Neural crest cell (in vitro differentiated cells): ENCODE measurements around the gene AHCYL2. TPM values are rescaled to one million over a fixed set of nuclear protein-coding genes. Genes with fewer than 3 reads are reported as not detected.
"Not testable (repeated sequence)": the region's sequence is repeated elsewhere in the genome, so short reads cannot be mapped to it uniquely, and the experiment has no call there.

Experiments
- DNase-seq: peaks from one replicate; pipeline ENCODE4 v3.0.0; 2021; ENCODE audit warnings: low read depth, mixed read lengths, low spot score
- H3K27ac Mint-ChIP-seq: one replicate; pipeline ENCODE4 v1.8.0; 2021; ENCODE audit warnings: mild to moderate bottlenecking, mixed read lengths; ENCODE audit not compliant: unreplicated experiment
- H3K27me3 Mint-ChIP-seq: 2 replicates; pipeline ENCODE4 v1.8.0; 2021; ENCODE audit warnings: low read depth, mild to moderate bottlenecking, mixed read lengths
- H3K36me3 Mint-ChIP-seq: 2 replicates; pipeline ENCODE4 v1.8.0; 2021; ENCODE audit warnings: low read depth, mild to moderate bottlenecking, mixed read lengths
- H3K4me1 Mint-ChIP-seq: 2 replicates; pipeline ENCODE4 v1.8.0; 2021; ENCODE audit warnings: mixed read lengths
- H3K4me3 Mint-ChIP-seq: one replicate; pipeline ENCODE4 v1.8.0; 2021; ENCODE audit warnings: mild to moderate bottlenecking, mixed read lengths
- H3K9me3 Mint-ChIP-seq: 2 replicates; pipeline ENCODE4 v1.8.0; 2021; ENCODE audit warnings: mixed read lengths
- CTCF ChIP-seq: fragments of 200-600 bp; sonication (generic); conservative IDR thresholded peaks from 2 replicates; pipeline ENCODE4 v1.5.0; 2021; ENCODE audit warnings: antibody characterized with exemption, mild to moderate bottlenecking
- total RNA-seq: library from RNA; stranded (reverse); gene quantifications from 2 replicates; pipeline ENCODE4 v1.2.1, GENCODE V29; 2021

AHCYL2 gene
- total RNA-seq, 1 donor from 2014 or later, result 19.1 TPM

DNA sequence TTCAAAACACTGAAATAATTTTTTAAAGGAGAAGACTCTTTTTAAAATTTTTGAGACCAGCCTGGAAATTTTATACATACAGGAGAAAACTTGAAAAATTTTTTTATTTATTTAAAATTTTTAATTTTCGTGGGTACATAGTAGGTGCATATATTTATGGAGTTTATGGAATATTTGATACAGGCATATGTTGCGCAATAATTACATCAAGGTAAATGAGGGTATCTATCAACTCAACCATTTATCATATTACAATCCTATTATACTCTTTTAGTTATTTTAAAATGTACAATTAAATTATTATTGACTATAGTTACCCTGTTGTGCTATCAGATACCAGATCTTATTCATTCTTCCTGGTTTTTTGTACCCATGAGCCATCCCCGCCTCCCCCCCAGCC lies 75.1 kb downstream of the AHCYL2 start:
- peaks cover 24% of the 10 kb centered on the region for H3K9me3 Mint-ChIP-seq
- DNase-seq, result no peak
- no peak for TF ChIP-seq CTCF
- H3K4me1 Mint-ChIP-seq, result peaks cover 14% of the 10 kb centered on the region
- H3K27ac Mint-ChIP-seq, result no peak overlapping the region
- peaks cover 20% of the 10 kb centered on the region for H3K36me3 Mint-ChIP-seq
- H3K27me3 Mint-ChIP-seq, result no peaks in the 10 kb centered on the region
- H3K4me3 Mint-ChIP-seq, result no peak overlapping the region

- peaks cover 20% of the 10 kb centered on the region for H3K36me3 Mint-ChIP-seq
- not testable (repeated sequence) for DNase-seq, H3K27ac Mint-ChIP-seq, H3K4me1 Mint-ChIP-seq, H3K4me3 Mint-ChIP-seq, H3K27me3 Mint-ChIP-seq
- H3K9me3 Mint-ChIP-seq, result peaks cover 24% of the 10 kb centered on the region
These were observed 75.5 kb downstream of the AHCYL2 start for GRCh38 chr7:129300299-129300698.

- no peak for TF ChIP-seq CTCF
- Mint-ChIP-seq H3K36me3 (peaks cover 22% of the 10 kb centered on the region), H3K27me3 (no peaks in the 10 kb centered on the region), H3K9me3 (peaks cover 20% of the 10 kb centered on the region), H3K4me3 (no peak overlapping the region), H3K4me1 (peaks cover 6% of the 10 kb centered on the region), H3K27ac (no peak overlapping the region)
- DNase-seq, result no peak
These were observed 82.8 kb downstream of the AHCYL2 start for GRCh38 chr7:129307592-129307991.

DNA sequence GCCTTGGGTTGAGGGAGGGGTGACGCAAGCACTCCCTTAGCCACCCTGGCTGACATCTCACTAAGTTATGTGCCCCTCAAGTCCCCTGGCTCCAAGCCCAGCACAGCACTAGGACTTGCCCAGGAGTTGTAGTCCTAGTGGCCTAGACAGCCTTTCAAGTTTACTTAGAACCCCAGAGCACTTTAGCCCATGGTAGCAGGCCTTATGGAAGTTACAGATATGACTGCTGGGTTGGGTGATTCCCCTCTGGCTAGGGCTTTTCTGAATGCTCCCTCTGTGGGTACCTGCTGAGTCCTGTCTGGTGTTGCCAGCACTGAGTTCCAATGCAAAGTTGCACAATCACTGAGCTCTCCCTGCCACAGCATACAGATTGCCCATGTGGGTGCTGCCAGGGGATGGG lies 83.2 kb downstream of the AHCYL2 start:
- H3K4me1 Mint-ChIP-seq, result peaks cover 6% of the 10 kb centered on the region
- no peak for TF ChIP-seq CTCF
- no peaks in the 10 kb centered on the region for H3K27me3 Mint-ChIP-seq
- H3K27ac Mint-ChIP-seq, result no peak overlapping the region
- no peak overlapping the region for H3K4me3 Mint-ChIP-seq
- H3K36me3 Mint-ChIP-seq, result peaks cover 19% of the 10 kb centered on the region
- DNase-seq, result no peak
- peaks cover 18% of the 10 kb centered on the region for H3K9me3 Mint-ChIP-seq

DNA sequence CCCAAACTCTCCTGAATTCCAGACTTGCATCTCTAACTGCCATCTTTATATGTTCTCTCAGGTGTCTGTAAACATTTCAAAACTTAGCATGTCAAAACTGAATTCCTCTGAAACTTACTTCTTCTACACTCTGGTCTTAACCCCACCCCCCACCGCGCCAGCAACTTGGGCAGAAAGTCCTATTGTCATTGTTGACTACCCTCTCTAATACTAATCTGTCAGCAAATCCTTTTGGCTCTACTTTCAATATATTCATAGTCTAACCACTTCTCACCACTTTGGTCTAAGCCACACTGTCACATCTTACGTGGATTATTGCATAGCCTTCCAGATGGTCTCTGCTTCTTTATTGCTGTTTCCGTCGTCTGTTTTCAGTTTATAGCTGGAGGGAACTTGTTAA lies 86.6 kb downstream of the AHCYL2 start:
- peaks cover 5% of the 10 kb centered on the region for H3K4me1 Mint-ChIP-seq
- H3K27ac Mint-ChIP-seq, result no peak overlapping the region
- peaks cover 7% of the 10 kb centered on the region for H3K36me3 Mint-ChIP-seq
- no peak for TF ChIP-seq CTCF
- H3K27me3 Mint-ChIP-seq, result no peaks in the 10 kb centered on the region
- H3K4me3 Mint-ChIP-seq, result no peak overlapping the region
- peaks cover 3% of the 10 kb centered on the region for H3K9me3 Mint-ChIP-seq
- no peak for DNase-seq

GRCh38 chr7:129313282-129313681 lies 88.5 kb downstream of the AHCYL2 start:
- peaks cover 3% of the 10 kb centered on the region for H3K9me3 Mint-ChIP-seq
- H3K27me3 Mint-ChIP-seq, result no peaks in the 10 kb centered on the region
- TF ChIP-seq CTCF, result no peak
- DNase-seq, result no peak
- H3K4me3 Mint-ChIP-seq, result no peak overlapping the region
- no peak overlapping the region for H3K27ac Mint-ChIP-seq
- H3K4me1 Mint-ChIP-seq, result peaks cover 5% of the 10 kb centered on the region
- peaks cover 4% of the 10 kb centered on the region for H3K36me3 Mint-ChIP-seq
